ENCODE results near the gene KCNH5.

The KCNH5 gene

GRCh38 chr14:63045234-63045611 is at the start of gene KCNH5:
Gene KCNH5 (minus strand): TSS chr14:63045458. CDS start chr14:63045186, 272 bp downstream.
- no peak for DNase-seq (ENCODE audit: low read depth)

DNA sequence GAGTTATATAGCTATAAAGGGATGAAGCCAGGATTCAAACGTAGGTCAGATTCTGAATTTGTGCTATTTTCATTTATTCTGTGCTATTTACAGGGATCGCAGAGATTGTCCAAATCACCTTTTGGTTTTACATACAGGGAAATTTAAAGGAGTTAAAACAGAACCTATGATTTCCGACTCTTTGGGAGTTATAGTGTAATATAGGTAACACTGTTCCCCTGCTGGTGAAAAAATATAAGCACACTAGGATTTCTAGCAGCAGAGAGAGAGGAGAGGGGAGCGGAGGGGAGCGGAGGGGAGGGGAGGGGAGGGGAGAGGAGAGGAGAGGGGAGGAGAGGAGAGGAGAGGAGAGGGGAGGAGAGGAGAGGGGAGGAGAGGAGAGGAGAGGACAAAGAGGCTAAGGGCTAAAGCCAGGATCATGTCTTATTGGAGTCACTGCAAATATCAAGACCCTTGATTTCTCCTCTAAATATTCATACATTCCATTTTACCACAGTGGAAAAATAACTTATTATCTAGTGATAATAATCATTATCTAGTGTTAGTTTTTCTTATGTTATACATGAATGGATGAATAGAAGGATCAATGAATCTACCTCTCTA is 46.2 kb upstream of the KCNH5 start:
- DNase-seq (ENCODE audit: low read depth): no peak

DNA sequence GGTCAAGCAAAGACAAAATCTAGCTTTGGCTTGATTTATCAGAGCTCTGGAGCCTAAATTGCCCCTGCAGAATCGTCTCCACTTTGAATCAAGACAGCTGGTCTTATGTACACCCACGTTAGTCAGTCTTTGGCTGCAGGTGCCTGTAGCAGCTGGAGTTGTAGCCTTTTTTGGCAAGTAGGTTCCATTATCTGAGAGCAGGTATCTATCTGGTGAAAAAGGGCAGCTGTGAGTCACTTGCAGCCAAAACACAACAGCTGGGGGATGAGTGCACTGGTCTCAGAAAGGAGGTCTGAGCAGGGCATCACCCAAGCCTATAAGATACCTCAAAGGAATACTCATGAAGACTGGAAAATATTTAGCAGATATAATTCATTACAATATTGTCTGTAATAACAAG is 43.6 kb upstream of the KCNH5 start:
- no peak for DNase-seq (ENCODE audit: low read depth)

DNA sequence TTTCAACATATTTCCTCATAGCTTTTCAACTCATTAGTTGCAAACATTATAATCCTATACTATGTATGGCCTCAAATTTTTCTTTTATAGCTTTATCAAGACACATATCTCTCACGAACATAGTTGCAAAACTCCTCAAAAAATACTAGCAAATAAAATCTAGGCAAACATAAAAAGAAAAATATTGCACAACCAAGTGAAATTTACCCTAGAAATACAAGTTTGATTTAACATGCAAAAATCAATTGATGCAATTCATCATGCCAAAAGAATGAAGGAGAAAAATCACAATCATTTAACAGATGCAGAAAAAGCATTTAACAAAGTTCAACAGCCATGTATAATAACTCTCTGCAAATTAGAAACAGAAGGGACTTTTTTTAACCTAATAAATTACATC is 33.3 kb upstream of the KCNH5 start:
- DNase-seq (ENCODE audit: low read depth): no peak

DNA sequence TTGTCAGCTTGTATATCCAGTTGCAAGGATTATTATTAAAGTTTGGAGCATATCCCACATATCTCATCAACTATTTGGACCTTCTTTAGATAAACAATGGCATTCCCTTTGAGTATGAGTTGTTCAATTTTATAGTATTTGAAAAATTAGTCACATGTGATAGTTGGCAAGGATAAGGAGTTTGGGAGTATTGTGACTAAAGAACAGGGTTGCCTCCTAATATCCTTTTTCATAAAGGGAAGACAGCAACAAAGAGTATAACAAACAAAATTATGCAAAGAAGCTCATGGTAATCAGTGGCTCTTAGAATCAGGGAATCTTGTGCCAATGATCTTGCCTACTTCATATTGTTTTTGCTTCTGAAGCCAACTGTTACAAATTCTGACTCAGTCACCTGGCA is 31.2 kb upstream of the KCNH5 start:
- no peak for DNase-seq (ENCODE audit: low read depth)

GRCh38 chr14:63055631-63056030 is 10.4 kb upstream of the KCNH5 start:
- DNase-seq (ENCODE audit: low read depth): no peak

DNA sequence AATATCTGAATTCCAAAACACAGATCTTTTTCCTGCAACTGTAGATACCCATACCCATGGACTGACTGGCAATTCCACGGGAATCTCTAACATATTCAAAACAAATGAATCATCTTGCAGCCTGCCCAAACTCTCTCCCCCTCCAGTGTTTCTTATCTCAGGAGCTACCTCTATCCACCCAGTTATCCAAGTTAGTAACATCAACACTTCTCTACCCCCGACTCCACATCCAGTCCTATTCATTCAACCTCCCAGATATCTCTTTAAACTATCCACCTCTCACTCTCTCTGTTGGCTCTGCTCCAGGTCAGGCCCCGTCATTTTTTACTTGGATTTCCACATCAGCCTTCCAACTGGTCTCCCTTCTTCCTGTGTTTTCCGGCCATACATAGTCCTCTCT is 6.7 kb upstream of the KCNH5 start:
- DNase-seq (ENCODE audit: low read depth): no peak

GRCh38 chr14:63051301-63051700 is 6.0 kb upstream of the KCNH5 start:
- no peak for DNase-seq (ENCODE audit: low read depth)

- DNase-seq (ENCODE audit: low read depth): no peak
Observed at GRCh38 chr14:63050694-63051093, 5.4 kb upstream of the KCNH5 start.

GRCh38 chr14:63046339-63047268 is 1.3 kb upstream of the KCNH5 start:
- DNase-seq (ENCODE audit: low read depth): no peak

DNA sequence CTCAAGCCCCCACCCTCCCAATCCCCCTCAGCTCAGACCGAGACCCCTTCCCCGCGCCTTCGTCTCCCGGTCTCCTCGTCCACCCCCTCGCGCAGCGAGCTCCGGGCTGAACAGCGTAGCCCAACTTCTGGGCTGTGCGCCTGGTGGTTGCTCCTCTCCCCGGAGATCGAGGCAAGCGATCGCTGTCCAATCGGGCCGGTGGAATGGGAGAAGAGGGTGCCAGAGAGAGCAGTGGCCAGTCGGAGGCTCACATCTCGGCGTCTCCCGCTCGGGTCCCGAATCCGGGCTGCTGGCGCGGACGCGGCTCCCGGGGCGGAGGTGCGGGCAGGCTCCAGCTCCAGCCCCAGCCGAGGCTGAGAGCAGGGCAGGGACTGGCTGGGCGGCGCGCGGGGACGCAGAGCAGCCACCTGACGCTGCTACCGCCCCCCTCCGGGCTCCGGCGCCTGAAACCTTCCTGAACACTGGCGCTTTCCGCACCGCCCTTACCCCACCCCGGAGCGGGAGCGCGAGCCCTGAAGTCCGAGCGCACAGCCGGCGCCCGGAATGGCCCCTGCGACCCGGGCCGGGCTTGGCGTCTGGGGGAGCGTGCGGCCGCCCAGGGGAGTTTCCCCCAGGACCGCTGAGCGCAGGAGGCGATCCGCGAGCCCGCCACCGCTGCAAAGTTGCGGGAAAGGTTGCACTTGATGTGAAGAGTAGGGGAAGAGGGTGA is 508 bp upstream of the KCNH5 start:
- no peak for DNase-seq (ENCODE audit: low read depth)

- no peak for DNase-seq (ENCODE audit: low read depth)
Observed at GRCh38 chr14:63039866-63040265, 5.4 kb downstream of the KCNH5 start.

DNA sequence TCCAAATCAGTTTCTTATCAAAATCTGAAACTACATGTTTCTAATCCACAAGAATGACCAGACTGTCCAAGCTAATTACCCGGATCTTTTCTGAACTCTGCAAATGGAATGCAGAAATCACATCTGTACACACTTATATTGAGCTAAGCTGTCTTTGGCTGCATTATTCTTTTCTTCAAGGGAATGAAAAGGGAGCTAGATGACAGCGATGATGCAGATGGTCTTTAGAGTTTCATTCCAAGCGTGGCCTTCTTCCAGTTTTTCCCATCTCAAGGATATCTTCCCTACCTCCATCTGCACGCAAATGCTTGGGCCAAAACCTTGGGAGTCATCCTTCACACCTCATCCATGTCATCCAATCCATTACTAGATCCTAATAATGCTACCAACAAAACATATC is 12.6 kb downstream of the KCNH5 start:
- DNase-seq (ENCODE audit: low read depth): no peak

DNA sequence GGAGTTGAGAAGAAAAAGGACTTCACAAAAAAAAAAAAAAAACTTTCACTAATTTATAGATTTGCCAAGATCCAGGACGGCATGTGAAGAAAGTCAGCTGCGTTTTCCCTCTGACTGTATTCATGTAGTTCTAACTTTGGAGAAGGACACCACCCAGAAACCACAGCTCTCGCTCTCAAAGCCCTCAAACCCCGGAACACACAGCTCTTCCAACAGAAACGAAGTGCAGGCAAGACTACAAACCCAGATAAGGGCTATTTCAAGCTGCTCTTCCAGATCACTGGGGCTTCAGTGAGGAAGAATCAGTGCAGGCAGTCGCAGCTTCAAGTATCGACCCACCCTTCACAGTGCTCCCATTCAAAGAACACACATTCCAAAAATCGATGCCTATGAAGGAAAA is 13.2 kb downstream of the KCNH5 start:
- no peak for DNase-seq (ENCODE audit: low read depth)

- DNase-seq (ENCODE audit: low read depth): no peak
Observed at GRCh38 chr14:63030113-63030512, 15.1 kb downstream of the KCNH5 start.

DNA sequence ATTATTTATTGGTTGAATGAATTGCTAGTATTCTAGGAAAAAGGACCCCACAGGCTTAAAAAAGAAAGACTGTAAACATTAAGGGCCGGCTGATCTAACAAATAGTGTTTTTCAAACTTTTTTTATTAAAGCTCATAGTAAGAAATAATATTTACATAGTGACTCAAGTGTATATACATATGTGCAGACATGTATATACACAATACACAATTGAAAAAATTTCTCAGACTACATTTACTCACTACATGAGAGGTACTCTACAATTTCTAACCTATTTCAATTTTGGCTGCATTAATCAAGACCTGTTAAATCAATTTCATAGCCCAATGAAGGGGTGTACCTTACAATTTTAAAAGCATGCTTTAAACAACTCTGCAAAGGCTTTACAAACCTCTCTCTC is 17.5 kb downstream of the KCNH5 start:
- no peak for DNase-seq (ENCODE audit: low read depth)

DNA sequence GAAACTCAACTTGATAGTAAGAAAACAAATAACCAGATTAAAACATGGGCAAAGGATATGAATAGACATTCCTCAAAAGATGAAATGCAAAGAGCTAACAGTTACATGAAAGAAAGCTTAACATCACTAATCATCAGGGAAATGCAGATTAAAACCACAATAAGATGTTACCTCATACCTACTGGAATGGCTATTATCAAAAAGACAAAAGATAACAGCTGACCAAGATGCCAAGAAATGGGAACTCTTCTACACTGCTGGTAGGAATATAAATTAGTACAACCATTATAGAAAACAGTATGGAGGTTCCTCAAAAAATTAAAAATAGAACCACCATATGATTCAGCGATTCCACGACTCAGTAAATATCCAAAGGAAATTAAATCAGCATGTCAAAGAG is 18.8 kb downstream of the KCNH5 start:
- no peak for DNase-seq (ENCODE audit: low read depth)

DNA sequence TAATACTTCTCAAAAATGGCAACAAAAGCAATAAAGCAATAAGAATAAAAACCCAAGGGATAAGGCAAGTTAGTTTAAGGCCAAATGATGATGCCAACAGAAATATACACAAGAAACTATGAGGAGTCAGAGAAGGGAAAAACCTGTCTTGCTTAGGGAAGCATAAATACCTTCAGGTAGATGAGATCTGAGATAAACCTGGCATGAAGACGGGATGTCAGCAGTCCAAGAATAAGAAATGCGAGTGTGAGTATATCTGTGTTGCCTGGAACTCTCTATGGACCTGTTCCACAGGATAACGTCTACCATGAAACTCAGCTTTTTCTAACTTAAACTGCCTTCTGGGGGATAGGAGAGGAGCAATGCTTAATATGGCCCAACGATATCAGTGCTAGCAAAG is 30.6 kb downstream of the KCNH5 start:
- DNase-seq (ENCODE audit: low read depth): no peak

DNA sequence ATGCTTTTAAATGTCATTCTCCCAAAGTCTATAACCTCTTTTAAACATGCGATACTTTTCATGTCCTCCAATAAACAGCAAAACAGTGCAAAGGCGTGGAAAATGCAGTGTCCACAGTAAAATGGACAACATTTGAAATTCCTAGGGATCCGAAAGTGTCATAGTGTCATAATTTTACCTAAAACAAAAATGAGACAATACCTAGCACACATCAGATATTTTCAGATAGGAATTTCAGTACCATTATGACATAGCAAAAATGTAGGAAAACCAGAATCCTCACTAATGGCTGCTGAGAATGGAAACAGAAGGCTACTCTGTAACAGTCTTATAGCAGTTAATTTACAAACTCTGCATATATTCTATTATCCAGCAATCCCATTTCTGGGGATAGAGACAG is 33.1 kb downstream of the KCNH5 start:
- DNase-seq (ENCODE audit: low read depth): no peak

- DNase-seq (ENCODE audit: low read depth): no peak
Observed at GRCh38 chr14:63011623-63012022, 33.6 kb downstream of the KCNH5 start.

DNA sequence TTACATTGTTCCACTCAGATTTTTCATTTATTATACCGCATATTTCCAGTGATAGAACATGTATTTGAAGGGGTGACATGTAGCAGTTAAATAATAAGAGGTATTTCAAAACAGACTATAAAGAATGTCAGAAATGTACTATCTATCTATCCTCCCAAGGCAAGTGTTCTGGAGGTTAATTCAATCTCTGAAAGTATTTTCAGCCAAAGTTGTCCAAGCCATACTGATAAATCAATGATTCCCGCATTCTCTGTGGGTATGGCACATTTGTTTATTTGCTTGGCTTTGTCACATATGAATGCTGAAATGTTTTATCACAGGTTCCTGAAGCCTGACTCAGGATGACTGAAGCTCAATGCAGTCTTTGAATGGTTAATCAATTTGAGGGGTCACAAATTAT is 35.8 kb downstream of the KCNH5 start:
- no peak for DNase-seq (ENCODE audit: low read depth)

DNA sequence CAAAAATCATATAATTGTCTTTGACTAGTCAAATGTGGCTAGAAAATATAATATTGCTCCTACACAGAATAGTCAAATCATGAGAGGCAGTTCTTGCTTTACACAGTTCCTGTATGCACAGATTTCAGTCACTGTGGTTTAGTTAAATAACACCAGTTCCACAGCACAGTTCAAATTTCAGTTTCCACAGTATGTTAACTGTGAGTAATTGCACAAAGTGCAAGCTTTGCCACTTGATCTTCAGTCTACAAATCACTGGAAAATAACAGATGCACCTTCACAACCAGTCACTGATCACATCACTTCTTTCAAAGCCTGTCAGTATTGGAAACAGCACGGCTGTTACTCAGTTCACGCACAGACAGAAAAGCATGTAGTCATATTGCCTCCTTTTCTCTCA is 38.7 kb downstream of the KCNH5 start:
- DNase-seq (ENCODE audit: low read depth): no peak

DNA sequence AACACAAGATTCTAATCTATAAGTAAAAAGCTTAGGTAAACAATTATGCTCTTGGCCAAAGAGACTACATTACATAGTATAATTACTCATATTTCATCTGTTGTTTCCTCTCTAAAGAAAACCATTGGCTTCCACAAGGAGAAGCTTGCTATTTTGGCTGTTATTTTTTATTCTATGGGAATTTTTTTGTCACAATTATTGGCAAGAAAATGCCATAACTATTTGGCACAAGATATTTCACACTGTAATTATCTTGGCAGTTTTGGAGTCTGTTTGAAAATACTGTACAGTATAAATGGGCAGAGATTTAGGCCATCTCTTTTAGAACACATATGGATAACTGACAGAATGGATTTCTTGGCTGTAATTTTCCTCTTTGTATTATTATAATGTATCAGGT is 51.2 kb downstream of the KCNH5 start:
- no peak for DNase-seq (ENCODE audit: low read depth)
